ENCODE results near the gene SART1.
"Not testable (repeated sequence)": the region's sequence is repeated elsewhere in the genome, so short reads cannot be mapped to it uniquely, and the experiment has no call there.

Gene SART1

DNA sequence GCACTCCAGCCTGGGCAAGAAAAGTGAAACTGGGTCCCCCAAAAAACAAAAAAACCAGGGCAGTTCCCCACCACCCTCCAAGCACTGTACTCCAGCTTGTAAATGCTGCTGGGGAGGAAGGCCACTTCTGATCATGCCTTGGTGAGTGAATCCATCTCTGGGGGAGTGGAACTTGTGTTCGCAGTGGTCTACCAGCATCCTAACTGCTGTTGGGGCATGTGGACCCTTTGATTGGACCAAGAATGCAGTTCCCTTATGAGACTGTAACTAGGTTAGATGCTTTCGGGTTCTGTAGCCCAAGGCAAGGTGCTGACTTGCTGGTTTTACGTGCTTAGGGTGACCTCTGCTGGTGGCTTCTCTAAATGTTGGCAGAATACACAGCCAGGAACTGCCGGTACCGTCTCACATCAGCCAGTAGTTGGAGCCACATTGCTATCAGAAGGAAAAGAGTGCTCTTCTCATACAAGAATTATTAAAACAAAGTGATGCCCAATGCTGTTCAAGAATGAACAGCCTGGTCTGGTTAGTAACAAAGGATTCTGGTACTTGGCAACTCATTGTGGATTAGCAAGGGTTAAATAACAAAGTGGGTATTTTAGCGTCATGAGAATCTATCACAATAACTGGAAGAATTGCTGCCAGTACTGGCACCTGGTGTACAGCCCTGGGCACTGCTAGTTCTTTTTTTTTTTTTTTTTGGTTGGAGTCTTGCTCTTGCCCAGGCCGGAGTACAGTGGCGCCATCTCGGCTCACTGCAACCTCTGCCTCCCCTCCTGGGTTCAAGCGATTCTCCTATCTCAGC lies 27.5 kb downstream of the SART1 start:
- peak; percentile 82 for DNase-seq (ENCODE audit: low spot score)

- DNase-seq (ENCODE audit: low spot score) = no peak
Observed at GRCh38 chr11:65992056-65992455, 30.5 kb downstream of the SART1 start.

GRCh38 chr11:65997286-65997685 lies 35.8 kb downstream of the SART1 start:
- DNase-seq (ENCODE audit: low spot score) = no peak

DNA sequence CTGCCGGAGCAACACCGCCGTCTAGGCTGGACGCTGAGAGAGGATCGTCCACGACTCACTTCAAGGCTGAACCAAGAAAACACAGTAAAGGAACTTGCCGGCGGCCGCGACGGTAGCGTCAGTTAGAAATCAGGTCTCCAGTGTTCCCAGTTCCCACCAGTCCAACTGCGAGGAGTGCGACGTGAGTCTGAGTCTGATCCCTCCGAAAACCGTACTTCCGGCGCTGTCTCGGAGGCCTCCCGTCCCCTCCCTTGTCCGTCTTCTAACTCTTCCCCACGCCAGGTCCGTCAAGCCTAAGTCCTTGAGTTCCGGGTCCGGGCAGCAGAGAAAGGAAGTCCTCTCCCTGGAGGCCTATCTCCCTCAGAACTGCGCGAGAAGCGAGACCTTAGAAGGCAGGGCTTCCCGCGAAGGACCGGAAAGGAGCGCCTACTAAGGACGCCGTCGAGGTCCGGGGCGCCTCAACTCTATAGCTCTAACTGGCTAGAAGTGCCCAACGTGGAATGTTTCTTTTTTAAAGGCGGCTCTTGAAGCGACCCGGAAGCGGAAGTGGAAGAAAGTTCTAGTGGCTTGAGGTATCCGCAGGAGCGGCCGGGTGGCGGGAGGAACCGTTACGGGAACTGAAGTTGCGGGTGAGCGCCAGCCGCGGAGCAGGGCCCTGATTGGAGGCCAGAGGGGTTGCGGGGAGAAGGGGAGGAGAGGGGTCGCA lies 40.6 kb downstream of the SART1 start, which contains the start of the genes BANF1 and EIF1AD:
TSS of gene BANF1 (plus strand) at position 562 of the 706 bp plus-strand sequence. CDS start 748 bp downstream, outside the sequence.
TSS of gene EIF1AD (minus strand) at position 216 of the 706 bp plus-strand sequence. CDS start 1,768 bp downstream, outside the sequence.
- peak; percentile 90 for DNase-seq (ENCODE audit: low spot score)

DNA sequence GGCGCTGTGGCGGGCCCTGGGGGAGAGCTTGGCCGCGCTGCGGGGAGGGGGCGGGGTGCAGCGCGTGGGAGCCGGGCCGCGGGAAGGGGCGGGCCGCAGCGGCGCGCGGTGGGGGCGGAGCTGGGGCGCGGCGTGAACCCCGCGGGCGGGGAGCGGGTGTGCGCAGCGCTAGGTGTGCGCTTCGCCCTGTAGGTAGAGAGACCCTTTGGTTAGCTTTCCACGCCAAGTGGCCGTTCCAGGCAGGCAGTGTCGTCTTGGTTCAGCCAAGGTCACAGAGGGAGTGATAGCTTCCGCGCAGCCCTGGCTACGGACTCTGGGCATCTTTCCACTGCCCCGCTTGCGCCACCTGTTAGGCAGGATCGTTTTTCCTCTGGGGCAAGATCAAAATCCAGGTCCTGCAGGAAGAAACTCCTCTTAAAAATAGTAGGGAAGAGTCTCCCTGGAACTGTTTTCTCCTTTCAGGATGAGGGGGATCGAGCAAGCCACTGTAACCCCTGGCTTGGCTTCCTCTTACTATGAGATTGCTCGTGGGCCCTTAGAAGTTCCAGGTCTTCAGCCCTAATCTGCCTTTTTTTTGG lies 41.2 kb downstream of the SART1 start:
- peak; percentile 67 for DNase-seq (ENCODE audit: low spot score)

GRCh38 chr11:66003291-66003690 lies 41.8 kb downstream of the SART1 start:
- no peak for DNase-seq (ENCODE audit: low spot score)

DNA sequence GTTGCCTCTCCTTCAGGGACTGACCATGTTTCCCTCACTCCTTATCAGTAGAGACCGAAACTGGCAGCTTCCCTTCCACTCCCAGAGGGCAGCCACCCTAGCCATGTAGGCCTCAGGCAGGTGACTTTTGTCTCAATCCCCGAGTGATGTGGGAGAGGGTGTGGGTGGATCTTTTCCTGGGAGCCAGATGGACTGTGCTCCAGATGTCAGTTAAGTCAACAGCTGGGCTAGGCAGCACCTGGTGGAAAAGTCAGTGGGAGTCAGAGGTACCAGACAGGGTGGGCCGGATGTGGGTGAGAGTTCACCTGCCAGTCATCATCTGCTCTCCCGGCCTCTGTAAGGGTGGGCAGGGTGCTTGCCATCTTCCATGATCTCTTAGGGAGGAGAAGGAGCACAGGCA lies 42.7 kb downstream of the SART1 start:
- no peak for DNase-seq (ENCODE audit: low spot score)

DNA sequence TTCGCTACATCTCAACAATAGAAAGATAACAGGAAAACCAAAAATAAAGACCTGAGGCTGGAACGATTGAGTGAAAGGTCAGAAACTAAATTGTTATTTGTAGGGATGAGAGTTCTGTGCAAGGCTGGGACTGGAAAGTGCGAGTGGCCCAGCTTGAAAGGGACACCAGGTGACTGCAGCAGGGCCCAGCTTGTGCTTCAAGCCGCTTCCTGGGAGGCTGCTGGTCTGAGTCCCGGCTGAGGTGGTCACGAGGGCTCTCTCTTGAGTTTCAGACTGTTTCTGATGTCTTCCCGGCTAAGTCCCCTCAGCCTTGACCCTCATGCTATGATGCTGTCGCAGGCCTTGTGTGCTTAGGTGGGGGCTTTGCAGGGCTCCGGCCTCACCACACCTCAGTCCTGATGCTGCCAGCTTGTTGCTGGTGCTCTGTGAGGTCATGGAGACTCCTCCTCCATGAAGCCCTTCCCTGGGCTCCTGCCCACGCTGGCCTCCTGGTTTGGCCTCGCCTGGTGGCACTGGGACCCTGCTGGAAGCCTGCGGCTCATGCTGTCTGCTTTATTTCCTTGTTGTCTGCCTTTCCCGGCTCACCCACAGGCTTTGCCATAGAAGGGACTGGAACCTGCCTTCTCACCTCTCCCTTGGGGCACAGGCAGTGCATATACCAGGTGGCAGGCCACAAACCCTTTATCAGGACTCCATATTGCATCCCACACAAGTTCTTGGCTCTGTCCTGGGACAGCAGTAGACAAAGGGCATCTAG lies 44.8 kb downstream of the SART1 start:
- no peak for DNase-seq (ENCODE audit: low spot score)

GRCh38 chr11:66006891-66007176 lies 45.3 kb downstream of the SART1 start:
- no peak for DNase-seq (ENCODE audit: low spot score)

- no peak for DNase-seq (ENCODE audit: low spot score)
Observed at GRCh38 chr11:66007201-66007634, 45.7 kb downstream of the SART1 start.

- no peak for DNase-seq (ENCODE audit: low spot score)
Observed at GRCh38 chr11:66008095-66008467, 46.5 kb downstream of the SART1 start.

DNA sequence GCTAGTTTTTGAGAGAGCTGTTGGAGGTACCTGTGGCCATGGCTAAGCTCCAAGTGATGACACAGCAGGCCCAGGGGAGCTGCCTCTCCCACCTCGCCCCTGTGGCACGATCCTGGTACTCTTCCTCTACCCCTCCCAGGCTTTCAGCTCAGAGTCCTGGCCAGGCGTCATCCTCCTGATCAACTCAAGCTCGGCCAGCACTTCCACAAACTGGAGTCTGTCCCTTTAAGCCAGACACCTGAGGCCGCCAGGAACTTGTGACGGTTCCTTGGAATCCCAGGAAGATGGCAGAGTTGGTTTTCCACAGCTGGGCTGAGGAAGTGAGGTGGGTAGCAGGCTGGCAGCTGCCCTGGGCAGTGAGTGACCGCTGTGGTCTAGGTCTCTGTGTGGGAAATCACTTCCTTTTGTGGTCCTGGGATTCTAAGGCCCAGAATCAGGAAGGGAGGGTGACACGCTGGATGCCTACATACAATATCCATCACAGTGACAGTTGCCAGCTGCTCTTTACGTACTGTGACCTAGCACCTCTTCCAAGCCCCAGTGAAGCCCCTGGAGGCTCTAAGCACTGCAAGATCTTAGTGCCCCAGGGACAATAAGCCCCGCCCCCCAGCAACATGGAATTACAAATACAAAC lies 47.1 kb downstream of the SART1 start:
- no peak for DNase-seq (ENCODE audit: low spot score)

DNA sequence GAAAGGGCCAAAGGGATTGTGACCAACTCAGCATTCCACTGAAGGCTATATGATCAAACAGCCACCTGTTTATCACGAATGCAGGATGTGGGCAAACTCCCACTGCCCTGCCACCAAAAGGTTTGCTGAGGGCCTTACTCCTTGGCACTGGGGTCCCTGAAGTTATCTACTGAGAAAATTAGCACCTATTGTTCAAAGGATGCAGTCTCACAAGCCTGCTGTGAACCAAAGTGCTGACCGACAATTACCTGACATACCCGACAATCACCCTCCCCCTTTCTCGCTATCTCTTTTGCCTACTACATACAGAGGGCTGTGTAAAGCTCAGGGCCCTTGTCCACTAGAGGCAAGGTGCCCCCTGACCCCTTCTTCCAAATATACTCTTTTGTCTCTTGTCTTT lies 48.5 kb downstream of the SART1 start:
- not testable (repeated sequence) for DNase-seq (ENCODE audit: low spot score)

DNA sequence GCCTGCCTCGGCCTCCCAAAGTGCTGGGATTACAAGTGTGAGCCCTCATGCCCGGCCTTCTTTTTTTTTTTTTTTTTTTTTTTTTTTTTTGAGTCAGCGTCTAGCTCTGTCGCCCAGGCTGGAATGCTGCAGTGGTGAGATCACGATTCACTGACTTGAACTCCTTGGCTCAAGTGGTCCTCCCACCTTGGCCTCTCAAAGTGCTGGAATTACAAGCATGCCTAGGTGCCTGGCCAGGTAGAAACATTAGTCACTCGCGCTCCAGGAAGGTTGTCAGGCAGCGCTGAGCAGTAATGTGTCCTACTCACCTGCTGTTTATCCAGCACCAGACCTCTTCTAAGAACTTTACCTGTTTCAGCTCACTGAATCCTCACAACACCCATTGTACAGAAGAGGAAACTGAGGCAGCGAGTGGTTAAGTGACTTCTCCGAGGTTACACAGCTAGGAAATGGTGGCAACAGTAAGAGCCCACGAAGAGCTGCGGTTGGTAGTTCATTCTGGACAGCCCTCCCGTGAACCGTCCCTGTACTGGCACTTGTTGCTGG lies 49.8 kb downstream of the SART1 start:
- no peak for DNase-seq (ENCODE audit: low spot score)

- no peak for DNase-seq (ENCODE audit: low spot score)
Observed at GRCh38 chr11:66011785-66012303, 50.3 kb downstream of the SART1 start, which contains the start of gene CST6. CST6 (plus strand) TSS chr11:66012008; CDS start chr11:66012045, 37 bp downstream.

DNA sequence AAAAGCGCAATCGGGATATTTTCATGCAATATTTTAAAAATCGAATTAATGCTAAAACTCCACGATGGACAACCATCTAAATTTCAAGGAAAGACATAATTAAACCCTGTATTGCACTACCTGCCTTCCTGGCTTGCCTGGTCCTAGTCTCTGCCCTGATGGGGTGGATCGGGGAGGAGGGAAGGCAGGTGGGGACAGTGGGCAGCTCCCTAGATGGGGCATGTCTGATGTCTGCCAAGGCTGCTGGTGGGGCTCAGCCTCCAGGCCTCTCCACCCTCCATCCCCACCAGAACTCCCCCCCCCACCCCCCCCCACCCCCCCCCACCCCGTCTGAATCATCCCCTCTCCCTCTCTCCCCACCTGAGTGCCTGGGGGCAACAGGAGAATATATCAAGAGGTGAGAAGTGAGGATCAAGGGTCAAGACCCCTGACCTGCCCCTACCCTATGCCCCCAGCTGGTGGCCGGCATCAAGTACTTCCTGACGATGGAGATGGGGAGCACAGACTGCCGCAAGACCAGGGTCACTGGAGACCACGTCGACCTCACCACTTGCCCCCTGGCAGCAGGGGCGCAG lies 50.9 kb downstream of the SART1 start:
- DNase-seq (ENCODE audit: low spot score) = no peak

DNA sequence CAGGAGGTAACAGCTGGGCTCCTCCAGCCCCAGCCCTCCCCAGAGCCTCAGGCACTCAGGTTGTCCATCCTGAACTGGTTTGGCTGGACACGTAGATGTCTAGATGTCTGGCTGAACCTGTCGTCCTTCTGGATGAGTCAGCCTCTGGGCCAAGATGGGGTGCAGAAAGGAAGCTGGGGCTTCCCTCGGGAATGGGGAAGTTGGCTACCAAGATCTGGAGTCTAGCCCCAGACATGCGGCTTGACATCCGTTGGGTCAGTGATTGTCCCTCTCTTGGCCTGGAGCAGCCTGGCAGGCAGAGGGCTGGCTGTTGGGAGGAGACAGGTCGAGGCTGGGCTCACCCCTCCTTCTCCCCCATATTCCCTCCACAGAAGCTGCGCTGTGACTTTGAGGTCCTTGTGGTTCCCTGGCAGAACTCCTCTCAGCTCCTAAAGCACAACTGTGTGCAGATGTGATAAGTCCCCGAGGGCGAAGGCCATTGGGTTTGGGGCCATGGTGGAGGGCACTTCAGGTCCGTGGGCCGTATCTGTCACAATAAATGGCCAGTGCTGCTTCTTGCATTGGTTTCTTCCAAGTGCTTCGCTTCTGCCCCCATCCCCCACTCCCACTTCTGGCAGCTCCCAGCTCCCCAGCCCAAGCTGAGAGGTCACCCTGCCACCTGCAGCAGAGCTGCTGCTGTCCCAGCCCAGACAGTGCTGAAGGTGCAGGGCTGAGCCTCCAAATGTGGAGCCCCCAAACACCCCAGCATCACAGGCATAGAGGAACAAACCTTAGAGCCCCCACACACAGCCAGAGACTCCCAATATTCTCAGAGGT lies 51.6 kb downstream of the SART1 start:
- DNase-seq (ENCODE audit: low spot score) = peak; percentile 33

DNA sequence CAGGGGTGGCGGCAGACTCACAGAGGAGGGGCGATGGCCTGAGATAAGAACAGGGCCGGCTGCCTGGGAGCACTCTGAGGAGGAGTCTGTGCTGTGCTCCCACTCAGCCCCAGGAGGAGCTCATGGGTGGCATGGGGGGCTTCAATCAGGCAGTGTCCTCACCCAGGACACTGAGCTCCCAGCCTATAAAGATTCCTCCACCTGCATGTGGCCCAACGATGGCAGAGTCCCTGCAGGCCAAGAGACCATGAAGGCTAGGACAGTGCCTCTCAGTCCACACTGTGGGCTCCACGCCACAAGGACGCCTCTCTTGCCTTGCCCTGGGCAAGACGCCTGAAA lies 52.2 kb downstream of the SART1 start:
- DNase-seq (ENCODE audit: low spot score) = no peak

- DNase-seq (ENCODE audit: low spot score) = no peak
Observed at GRCh38 chr11:66014804-66015453, 53.4 kb downstream of the SART1 start.

GRCh38 chr11:66015454-66015881 lies 53.9 kb downstream of the SART1 start:
- no peak for DNase-seq (ENCODE audit: low spot score)

All from HuH-7.5 (cell line).